H1 (cell line): ENCODE results near the gene NEB.
"Not testable (repeated sequence)": the region's sequence is repeated elsewhere in the genome, so short reads cannot be mapped to it uniquely, and the experiment has no call there.

Experiments
- CEBPB ChIP-seq: IDR thresholded peaks from 2 replicates; pipeline ENCODE4 v1.6.1; 2012; ENCODE audit warnings: low read depth, low read length
- CHD1 ChIP-seq: IDR thresholded peaks from 2 replicates; pipeline ENCODE4 v1.6.1; 2012; ENCODE audit warnings: low read depth, low read length, improper control_type of control experiment
- CHD2 ChIP-seq: IDR thresholded peaks from 2 replicates; pipeline ENCODE4 v1.6.1; 2012; ENCODE audit warnings: low read length, improper control_type of control experiment
- CHD7 ChIP-seq: fragments of 300-600 bp; sonication (generic); IDR thresholded peaks from 2 replicates; pipeline ENCODE4 v1.7.1; 2012; ENCODE audit warnings: low read length, moderate library complexity, mild to moderate bottlenecking, inconsistent platforms; ENCODE audit not compliant: insufficient replicate concordance
- CTCF ChIP-seq, 3 experiments: IDR thresholded peaks; 1 replicate in 2 of 3; 2 replicates in 1 of 3; pipeline versions ENCODE4 v1.5.1 to v1.6.1; 2011; ENCODE audit warnings: low read length in 3 of 3, mild to moderate bottlenecking in 3 of 3, inconsistent platforms in 2 of 3, low read depth in 1 of 3, moderate library complexity in 1 of 3; ENCODE audit not compliant: insufficient read depth in 1 of 3; ENCODE audit errors: control extremely low read depth in 1 of 3
- GABPA ChIP-seq: IDR thresholded peaks from 2 replicates; pipeline ENCODE4 v1.6.1; 2011; ENCODE audit warnings: mild to moderate bottlenecking, low read length, moderate library complexity, borderline replicate concordance; ENCODE audit not compliant: insufficient read depth
- MAX ChIP-seq: IDR thresholded peaks from 2 replicates; pipeline ENCODE4 v1.6.1; 2012; ENCODE audit warnings: inconsistent platforms
- POLR2A ChIP-seq, 2 experiments: IDR thresholded peaks; 1 replicate in 1 of 2; 2 replicates in 1 of 2; pipeline ENCODE4 v1.6.1; 2011; ENCODE audit warnings: low read depth in 2 of 2, low read length in 2 of 2, mild to moderate bottlenecking in 2 of 2; ENCODE audit errors: control extremely low read depth in 1 of 2
- POLR2AphosphoS5 ChIP-seq: IDR thresholded peaks from 2 replicates; pipeline ENCODE4 v1.6.1; 2011; ENCODE audit warnings: low read depth, low read length
- SP1 ChIP-seq: IDR thresholded peaks from 2 replicates; pipeline ENCODE4 v1.6.1; 2011; ENCODE audit warnings: low read depth, low read length

DNA sequence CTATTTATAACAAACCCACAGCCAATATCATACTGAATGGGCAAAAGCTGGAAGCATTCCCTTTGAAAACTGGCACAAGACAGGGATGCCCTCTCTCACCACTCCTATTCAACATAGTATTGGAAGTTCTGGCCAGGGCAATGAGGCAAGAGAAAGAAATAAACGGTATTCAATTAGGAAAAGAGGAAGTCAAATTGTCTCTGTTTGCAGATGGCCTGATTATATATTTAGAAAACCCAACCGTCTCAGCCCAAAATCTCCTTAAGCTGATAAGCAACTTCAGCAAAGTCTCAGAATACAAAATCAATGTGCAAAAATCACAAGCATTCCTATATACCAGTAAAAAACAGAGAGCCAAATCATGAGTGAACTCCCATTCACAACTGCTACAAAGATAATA is 176.4 kb downstream of the NEB start:
- not testable (repeated sequence) for TF ChIP-seq CEBPB; CHD1; POLR2AphosphoS5; POLR2A (IDR thresholded peaks at IDR 0.05; ENCODE audit: control extremely low read depth in 1 of 2, low read depth in 2 of 2, low read length in 2 of 2); CTCF (IDR thresholded peaks at IDR 0.05; ENCODE audit: control extremely low read depth in 1 of 3, insufficient read depth in 1 of 3, low read depth in 1 of 3, low read length in 3 of 3); SP1; GABPA; CHD2; CHD7; MAX
